ENCODE measurements around the gene PRR16.

- TF ChIP-seq CTCF (IDR thresholded peaks at IDR 0.05; ENCODE audit: insufficient read depth, low read length, poor library complexity, severe bottlenecking) (no peak), EZH2phosphoT487 (conservative IDR thresholded peaks at IDR 0.05; ENCODE audit: low read length) (no peak)
Measured at GRCh38 chr5:120591911-120592310, 127.8 kb downstream of the PRR16 start.
